HEK293T (cell line): ENCODE measurements around the gene MACROD2.

Experiments used
- CTCF ChIA-PET: fragments of 350-600 bp; formaldehyde crosslinking; extraction: SDS; loops from one replicate; lab custom pipeline; 2021; ENCODE audit warnings: antibody characterized with exemption, inconsistent platforms; lab: Yijun Ruan, JAX
- POLR2A ChIA-PET: fragments of 350-600 bp; formaldehyde crosslinking; extraction: SDS; loops from one replicate; lab custom pipeline; 2020; ENCODE audit warnings: antibody characterized with exemption, inconsistent platforms; lab: Yijun Ruan, JAX
- DNase-seq: peaks from one replicate; pipeline ENCODE4 v3.0.0; 2012; ENCODE audit warnings: mixed read lengths; ENCODE audit errors: extremely low spot score
- ARNT ChIP-seq: fragments of 450-650 bp; IDR thresholded peaks from 2 replicates; pipeline ENCODE4 v1.6.1; 2017; ENCODE audit warnings: mild to moderate bottlenecking
- BHLHE40 ChIP-seq: fragments of 450-650 bp; IDR thresholded peaks from 2 replicates; pipeline ENCODE4 v1.6.1; 2016; ENCODE audit warnings: mild to moderate bottlenecking, moderate library complexity, borderline replicate concordance
- CTBP1 ChIP-seq: fragments of 450-650 bp; IDR thresholded peaks from 2 replicates; pipeline ENCODE4 v1.6.1; 2016; ENCODE audit warnings: borderline replicate concordance
- ELF4 ChIP-seq: fragments of 450-650 bp; IDR thresholded peaks from 2 replicates; pipeline ENCODE4 v1.6.1; 2017; ENCODE audit warnings: antibody characterized with exemption
- FOXA1 ChIP-seq: fragments of 450-650 bp; IDR thresholded peaks from 2 replicates; pipeline ENCODE4 v1.6.1; 2016; ENCODE audit warnings: mild to moderate bottlenecking
- FOXK2 ChIP-seq: fragments of 450-650 bp; IDR thresholded peaks from 2 replicates; pipeline ENCODE4 v1.6.1; 2016; ENCODE audit warnings: mild to moderate bottlenecking
- FOXM1 ChIP-seq: fragments of 450-650 bp; IDR thresholded peaks from 2 replicates; pipeline ENCODE4 v1.6.1; 2017; ENCODE audit warnings: mild to moderate bottlenecking, borderline replicate concordance
- HDGF ChIP-seq: fragments of 450-650 bp; IDR thresholded peaks from 2 replicates; pipeline ENCODE4 v1.6.1; 2017; ENCODE audit warnings: antibody characterized with exemption, borderline replicate concordance
- L3MBTL2 ChIP-seq: fragments of 450-650 bp; conservative IDR thresholded peaks from 2 replicates; pipeline ENCODE4 v1.6.1; 2016; ENCODE audit warnings: mild to moderate bottlenecking
- LEF1 ChIP-seq: fragments of 450-650 bp; IDR thresholded peaks from 2 replicates; pipeline ENCODE4 v1.6.1; 2017; ENCODE audit warnings: mild to moderate bottlenecking, borderline replicate concordance
- NFRKB ChIP-seq: fragments of 450-650 bp; IDR thresholded peaks from 2 replicates; pipeline ENCODE4 v1.6.1; 2016; ENCODE audit warnings: mild to moderate bottlenecking, moderate library complexity
- PKNOX1 ChIP-seq: fragments of 450-650 bp; IDR thresholded peaks from 2 replicates; pipeline ENCODE4 v1.6.1; 2016
- SP1 ChIP-seq: fragments of 450-650 bp; IDR thresholded peaks from 2 replicates; pipeline ENCODE4 v1.6.1; 2017
- SUZ12 ChIP-seq: fragments of 450-650 bp; IDR thresholded peaks from 2 replicates; pipeline ENCODE4 v1.6.1; 2016; ENCODE audit warnings: mild to moderate bottlenecking
- TARDBP ChIP-seq: fragments of 450-650 bp; IDR thresholded peaks from 2 replicates; pipeline ENCODE4 v1.6.1; 2016
- ZNF384 ChIP-seq: fragments of 450-650 bp; IDR thresholded peaks from 2 replicates; pipeline ENCODE4 v1.6.1; 2016

The MACROD2 gene

GRCh38 chr20:14758356-14758755, 763.0 kb downstream of the MACROD2 start:
- ChIA-PET CTCF (no interaction called here), POLR2A (no interaction called here)
- no peak for DNase-seq
- TF ChIP-seq ARNT (no peak), FOXA1 (no peak), SUZ12 (no peak), PKNOX1 (no peak), ELF4 (no peak), LEF1 (no peak), BHLHE40 (no peak), FOXM1 (no peak), L3MBTL2 (no peak)

DNA sequence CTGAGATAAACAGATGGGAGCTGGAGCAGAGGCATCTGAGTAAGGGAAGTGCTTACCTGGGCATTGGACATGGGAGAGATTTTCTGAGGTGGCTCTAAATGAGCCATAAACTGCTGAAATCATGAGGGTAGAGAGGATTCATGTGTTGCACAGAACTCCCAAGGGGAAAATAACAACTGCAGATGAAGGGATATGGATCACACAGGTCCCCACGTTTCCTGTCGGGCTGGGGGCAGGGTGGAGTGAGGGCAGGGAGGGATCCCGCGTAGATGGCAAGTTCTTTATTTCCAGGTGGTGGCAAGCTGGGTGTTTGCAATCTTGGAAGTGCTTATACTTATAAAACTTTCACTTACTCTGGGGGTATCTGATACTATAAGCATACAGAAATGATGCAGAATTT, 764.7 kb downstream of the MACROD2 start:
- POLR2A ChIA-PET = no interaction called here
- CTCF ChIA-PET = no interaction called here
- no peak for TF ChIP-seq CTBP1
- TF ChIP-seq TARDBP = no peak
- TF ChIP-seq PKNOX1 = no peak
- no peak for TF ChIP-seq ARNT
- no peak for TF ChIP-seq BHLHE40
- no peak for TF ChIP-seq ELF4

DNA sequence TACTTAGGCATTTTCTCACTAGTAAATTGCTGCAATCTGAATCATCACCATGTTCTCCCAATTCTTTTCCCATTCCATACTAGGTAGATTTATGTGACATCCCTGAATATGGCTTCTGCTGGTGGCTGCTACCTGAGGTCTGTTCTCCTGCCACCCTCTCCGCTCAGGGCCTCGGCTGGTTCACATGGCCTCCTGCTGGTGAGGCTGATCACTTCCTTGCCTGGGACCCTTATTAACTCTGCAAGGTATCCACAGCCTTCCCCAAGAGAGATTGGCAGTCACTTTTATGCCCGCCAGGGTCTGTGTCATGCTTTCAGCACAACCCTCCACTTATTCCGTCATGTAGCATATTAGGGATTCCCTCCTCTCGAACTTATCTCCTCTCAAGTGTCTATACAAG, 766.6 kb downstream of the MACROD2 start:
- POLR2A ChIA-PET = no interaction called here
- DNase-seq = no peak
- CTCF ChIA-PET = no interaction called here
- TF ChIP-seq FOXK2 = no peak
- no peak for TF ChIP-seq SP1

More for the DNA sequence above, 764.7 kb downstream of the MACROD2 start:
- no peak for DNase-seq

- no peak for DNase-seq
- TF ChIP-seq L3MBTL2 = no peak
- no peak for TF ChIP-seq ARNT
- no peak for TF ChIP-seq FOXK2
- no peak for TF ChIP-seq NFRKB
- POLR2A ChIA-PET = no interaction called here
- CTCF ChIA-PET = no interaction called here
Measured at GRCh38 chr20:14764511-14765369, 769.4 kb downstream of the MACROD2 start.

- ChIA-PET CTCF (no interaction called here), POLR2A (no interaction called here)
- TF ChIP-seq FOXA1 (no peak), FOXM1 (no peak), NFRKB (no peak), PKNOX1 (no peak), FOXK2 (no peak), ZNF384 (no peak), CTBP1 (no peak), BHLHE40 (no peak), ARNT (no peak)
- DNase-seq = no peak
Measured at GRCh38 chr20:14765370-14765701, 770.0 kb downstream of the MACROD2 start.

- TF ChIP-seq PKNOX1 (no peak), FOXM1 (no peak), LEF1 (no peak), ZNF384 (no peak), BHLHE40 (no peak), CTBP1 (no peak), NFRKB (no peak), ELF4 (no peak), L3MBTL2 (no peak)
- ChIA-PET CTCF (no interaction called here), POLR2A (no interaction called here)
- no peak for DNase-seq
Measured at GRCh38 chr20:14773486-14773885, 778.2 kb downstream of the MACROD2 start.

DNA sequence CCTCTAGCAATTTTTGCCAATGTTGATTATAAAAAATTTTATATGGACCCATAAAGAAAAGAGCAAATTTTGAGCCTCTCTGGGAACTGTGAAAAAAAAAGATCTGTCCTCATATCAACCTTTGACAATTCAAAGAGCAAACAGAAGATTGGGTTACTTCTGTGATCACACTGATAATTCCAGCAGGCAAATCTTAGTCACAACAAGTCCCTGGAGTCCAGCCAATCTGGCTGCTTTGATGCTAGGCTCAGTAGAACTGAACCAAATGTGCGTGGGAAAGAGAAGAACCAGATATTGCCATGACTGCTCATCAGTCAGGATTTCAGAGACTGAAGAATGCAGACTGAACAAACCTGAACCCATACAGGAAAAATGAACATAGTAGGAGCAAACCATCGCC, 780.5 kb downstream of the MACROD2 start:
- no peak for DNase-seq
- TF ChIP-seq L3MBTL2 (no peak), LEF1 (no peak), FOXA1 (no peak), NFRKB (no peak), BHLHE40 (no peak), ZNF384 (no peak), CTBP1 (no peak), SP1 (no peak), FOXM1 (no peak), FOXK2 (no peak), ARNT (no peak), SUZ12 (no peak), HDGF (no peak), ELF4 (no peak), TARDBP (no peak), PKNOX1 (no peak)
- ChIA-PET CTCF (no interaction called here), POLR2A (no interaction called here)
